GM06990 (cell line): Measurements from ENCODE around the gene MTG1.

Experiments
- DNase-seq: peaks from one replicate; pipeline ENCODE4 v3.0.0-alpha.2; 2011; ENCODE audit not compliant: insufficient read length; ENCODE audit errors: extremely low read depth
- H3K27me3 ChIP-seq: replicated peaks from 2 replicates; pipeline ENCODE4 v1.6.0; 2011; ENCODE audit warnings: low read length; ENCODE audit not compliant: control insufficient read depth, insufficient read depth
- H3K36me3 ChIP-seq: 2 replicates; pipeline ENCODE4 v1.5.1; 2011; ENCODE audit warnings: low read length; ENCODE audit not compliant: control insufficient read depth, insufficient read depth
- H3K4me3 ChIP-seq: replicated peaks from 2 replicates; pipeline ENCODE4 v1.5.1; 2011; ENCODE audit warnings: low read depth, mild to moderate bottlenecking, control low read depth, low read length
- TF ChIP-seq, protein P1 (sequence below): IDR thresholded peaks from 2 replicates; pipeline ENCODE4 v1.5.1; 2011; ENCODE audit warnings: low read length, control low read depth, mild to moderate bottlenecking, inconsistent platforms; ENCODE audit not compliant: insufficient read depth, poor library complexity, severe bottlenecking

MTG1 gene

DNA sequence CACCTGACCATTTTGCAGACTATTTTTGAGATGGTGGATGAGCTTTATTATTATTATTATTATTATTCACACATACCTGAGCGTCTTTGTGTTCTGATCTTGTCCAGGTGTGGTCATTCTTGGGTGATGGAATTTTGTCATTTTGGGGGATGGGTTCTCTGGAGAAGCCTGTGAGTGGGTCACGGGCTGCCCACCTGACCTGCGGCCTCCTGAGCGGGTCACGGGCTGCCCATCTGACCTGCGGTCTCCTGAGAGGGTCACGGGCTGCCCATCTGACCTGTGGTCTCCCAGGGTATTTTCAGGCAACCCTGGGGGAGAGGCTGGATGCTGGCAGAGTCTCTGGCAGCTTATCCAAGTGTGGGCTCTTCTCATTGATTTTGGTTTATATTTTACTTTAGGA is 67.1 kb downstream of the MTG1 start:
- DNase-seq = no peak
- Histone ChIP-seq H3K27me3 (no peaks in the 10 kb centered on the region), H3K4me3 (no peak overlapping the region), H3K36me3 (no peaks in the 10 kb centered on the region)
- TF ChIP-seq, protein P1, sequence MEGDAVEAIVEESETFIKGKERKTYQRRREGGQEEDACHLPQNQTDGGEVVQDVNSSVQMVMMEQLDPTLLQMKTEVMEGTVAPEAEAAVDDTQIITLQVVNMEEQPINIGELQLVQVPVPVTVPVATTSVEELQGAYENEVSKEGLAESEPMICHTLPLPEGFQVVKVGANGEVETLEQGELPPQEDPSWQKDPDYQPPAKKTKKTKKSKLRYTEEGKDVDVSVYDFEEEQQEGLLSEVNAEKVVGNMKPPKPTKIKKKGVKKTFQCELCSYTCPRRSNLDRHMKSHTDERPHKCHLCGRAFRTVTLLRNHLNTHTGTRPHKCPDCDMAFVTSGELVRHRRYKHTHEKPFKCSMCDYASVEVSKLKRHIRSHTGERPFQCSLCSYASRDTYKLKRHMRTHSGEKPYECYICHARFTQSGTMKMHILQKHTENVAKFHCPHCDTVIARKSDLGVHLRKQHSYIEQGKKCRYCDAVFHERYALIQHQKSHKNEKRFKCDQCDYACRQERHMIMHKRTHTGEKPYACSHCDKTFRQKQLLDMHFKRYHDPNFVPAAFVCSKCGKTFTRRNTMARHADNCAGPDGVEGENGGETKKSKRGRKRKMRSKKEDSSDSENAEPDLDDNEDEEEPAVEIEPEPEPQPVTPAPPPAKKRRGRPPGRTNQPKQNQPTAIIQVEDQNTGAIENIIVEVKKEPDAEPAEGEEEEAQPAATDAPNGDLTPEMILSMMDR = no peak

DNA sequence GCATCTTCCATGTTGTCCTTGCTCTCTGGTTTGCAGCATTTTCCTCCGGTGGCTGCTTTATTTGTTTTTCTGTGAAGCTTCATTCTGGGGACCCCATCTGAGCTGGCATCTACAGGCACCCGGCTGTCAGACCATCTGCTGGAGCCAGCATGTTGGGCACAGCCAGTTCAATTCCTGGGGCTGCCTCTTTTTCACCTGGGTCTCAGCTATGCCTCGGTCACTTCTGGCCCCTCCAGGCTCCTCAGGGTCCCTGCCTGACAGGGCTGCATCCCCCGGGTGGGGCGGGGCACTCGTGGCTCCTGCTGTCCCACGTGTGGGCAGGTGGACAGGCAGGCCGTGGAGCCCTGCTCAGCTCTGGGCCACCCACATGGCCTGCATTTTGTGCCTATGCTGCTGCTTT is 67.9 kb downstream of the MTG1 start:
- H3K36me3 ChIP-seq = no peaks in the 10 kb centered on the region

DNA sequence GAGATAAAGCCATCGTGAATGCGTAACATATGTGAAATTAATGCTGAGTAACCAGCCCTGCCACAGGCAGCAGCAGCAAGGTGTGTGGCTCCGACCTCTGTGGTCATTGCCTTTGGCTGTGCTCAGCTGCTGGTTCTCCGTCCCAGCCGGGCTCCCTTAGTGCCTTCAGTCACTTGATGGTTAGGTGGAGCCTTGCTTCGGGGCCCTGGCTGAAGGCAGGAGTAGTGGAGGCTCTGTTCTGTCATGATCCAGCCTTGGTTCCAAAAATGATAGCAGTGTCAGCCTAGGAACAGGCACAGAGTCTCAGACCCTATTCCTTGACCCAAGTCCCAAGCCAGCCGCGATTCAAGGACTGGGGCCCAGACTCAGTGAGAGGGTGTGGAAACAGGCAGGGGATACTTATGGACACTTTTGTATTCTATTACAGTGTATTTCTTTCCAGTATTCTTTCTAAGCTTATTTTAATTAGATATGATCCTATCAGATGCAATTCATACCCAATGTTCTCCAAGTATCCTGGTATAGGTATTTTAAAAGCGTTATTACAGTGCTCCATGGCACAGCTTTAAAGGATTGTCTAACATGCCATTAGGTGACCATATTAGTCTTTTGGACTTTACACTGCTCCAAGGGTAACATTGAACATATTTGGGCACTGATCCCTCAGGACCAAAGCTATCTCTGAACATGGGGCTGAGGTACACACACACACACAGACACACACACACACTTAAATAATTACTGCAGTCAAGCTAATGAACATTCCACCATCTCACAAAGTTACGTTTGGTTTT is 68.8 kb downstream of the MTG1 start:
- DNase-seq = no peak
- TF ChIP-seq, protein P1 = no peak
- Histone ChIP-seq H3K4me3 (no peak overlapping the region), H3K27me3 (no peaks in the 10 kb centered on the region), H3K36me3 (no peaks in the 10 kb centered on the region)

More for the DNA sequence above, 67.9 kb downstream of the MTG1 start:
- no peaks in the 10 kb centered on the region for H3K27me3 ChIP-seq
- DNase-seq = no peak
- H3K4me3 ChIP-seq = no peak overlapping the region
- TF ChIP-seq, protein P1 = no peak

DNA sequence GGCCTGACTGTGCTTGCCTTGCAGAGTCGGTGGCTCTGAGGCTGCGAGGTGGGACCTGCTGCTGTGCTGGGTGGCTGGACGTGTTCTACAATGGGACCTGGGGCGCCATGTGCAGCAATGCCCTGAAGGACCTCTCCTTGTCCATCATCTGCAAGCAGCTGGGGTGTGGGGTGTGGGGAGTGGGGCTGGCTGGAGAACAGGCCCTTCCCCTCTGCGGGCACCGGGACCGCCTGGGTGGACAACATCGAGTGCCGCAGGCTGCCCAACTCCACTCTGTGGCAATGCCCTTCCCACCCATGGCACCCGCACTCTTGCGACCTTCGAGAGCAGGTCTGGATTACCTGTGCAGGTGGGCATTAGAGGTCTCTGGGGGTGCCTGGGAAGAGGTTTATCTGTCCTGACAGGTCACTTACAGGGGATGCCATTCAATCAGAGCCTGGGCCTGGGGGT is 70.7 kb downstream of the MTG1 start:
- Histone ChIP-seq H3K4me3 (no peak overlapping the region), H3K36me3 (no peaks in the 10 kb centered on the region), H3K27me3 (no peaks in the 10 kb centered on the region)
- TF ChIP-seq, protein P1 = no peak
- DNase-seq = no peak

DNA sequence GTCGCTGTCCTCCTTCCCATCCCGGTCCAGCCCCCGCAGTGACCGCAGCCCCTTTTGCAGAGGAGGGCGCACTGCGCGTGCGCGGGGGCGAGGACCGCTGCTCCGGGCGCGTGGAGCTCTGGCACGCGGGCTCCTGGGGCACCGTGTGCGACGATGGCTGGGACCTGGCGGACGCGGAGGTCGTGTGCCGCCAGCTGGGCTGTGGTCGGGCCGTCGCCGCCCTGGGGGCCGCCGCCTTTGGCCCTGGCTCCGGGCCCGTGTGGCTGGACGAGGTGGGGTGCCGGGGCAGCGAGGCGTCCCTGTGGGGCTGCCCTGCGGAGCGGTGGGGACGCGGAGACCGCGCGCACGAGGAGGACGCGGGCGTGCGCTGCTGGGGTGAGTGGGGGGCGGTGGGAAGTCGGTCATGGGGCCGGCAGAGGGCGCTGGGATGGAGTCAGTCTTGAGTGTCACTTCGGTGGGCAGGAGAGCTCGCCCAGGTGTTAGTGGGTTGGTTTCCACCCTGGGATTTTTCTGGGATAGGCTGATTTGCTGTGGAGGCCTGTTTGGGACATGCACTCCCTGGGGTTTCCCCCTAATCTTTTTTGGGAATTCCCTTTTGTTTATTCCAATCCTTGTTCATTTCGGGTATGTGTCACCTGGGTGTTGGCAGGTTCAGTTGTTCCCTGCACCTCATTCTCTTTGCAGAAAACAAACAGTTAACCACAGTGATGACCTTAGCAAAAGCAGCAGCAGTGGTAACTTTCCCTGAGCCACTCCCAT is 71.4 kb downstream of the MTG1 start:
- no peaks in the 10 kb centered on the region for H3K27me3 ChIP-seq
- no peak for DNase-seq
- no peak overlapping the region for H3K4me3 ChIP-seq
- TF ChIP-seq, protein P1 = no peak
- no peaks in the 10 kb centered on the region for H3K36me3 ChIP-seq
